ENCODE results near the gene ANO10.

- TF ChIP-seq CTCF (IDR thresholded peaks at IDR 0.05) (no peak), POLR2A (IDR thresholded peaks at IDR 0.05) (no peak)
These were observed 211.2 kb downstream of the ANO10 start for GRCh38 chr3:43410592-43410991.

Data from uterus (tissue), 2 donors.